SU-DHL-6 (cell line): ENCODE measurements around the gene DNASE1.

ENCODE experiments used
- H2AFZ ChIP-seq: fragments of 200-600 bp; sonication (generic); 2 replicates; pipeline ENCODE4 v1.6.1; 2014; ENCODE audit warnings: low read depth, mild to moderate bottlenecking, moderate library complexity, mixed read lengths, antibody characterized with exemption, low read length; ENCODE audit not compliant: severe bottlenecking
- H3F3A ChIP-seq: fragments of 200-600 bp; shearing (Covaris generic); 2 replicates; pipeline ENCODE4 v1.6.0; 2016; ENCODE audit warnings: antibody characterized with exemption, mild to moderate bottlenecking; ENCODE audit not compliant: insufficient read depth
- H3K27ac ChIP-seq: fragments of 200-600 bp; sonication (generic); 2 replicates; pipeline ENCODE4 v1.5.1; 2016; ENCODE audit warnings: low read depth, mild to moderate bottlenecking, low read length, moderate library complexity, mixed read lengths
- H3K27me3 ChIP-seq: fragments of 200-600 bp; sonication (generic), shearing (Covaris generic); 2 replicates; pipeline ENCODE4 v1.6.0; 2014; ENCODE audit warnings: mild to moderate bottlenecking, low read length
- H3K36me3 ChIP-seq: fragments of 200-600 bp; sonication (generic); 2 replicates; pipeline ENCODE4 v1.6.1; 2014; ENCODE audit warnings: mild to moderate bottlenecking, low read length, mixed read lengths
- H3K4me2 ChIP-seq: fragments of 300-600, 200-600 bp; shearing (Covaris generic), sonication (generic); 2 replicates; pipeline ENCODE4 v1.6.0; 2014; ENCODE audit warnings: low read length, low read depth, mild to moderate bottlenecking; ENCODE audit not compliant: poor library complexity, severe bottlenecking
- H3K4me3 ChIP-seq: fragments of 200-600 bp; sonication (generic); 2 replicates; pipeline ENCODE4 v1.5.1; 2014; ENCODE audit warnings: antibody characterized with exemption, low read length, mild to moderate bottlenecking, mixed read lengths; ENCODE audit not compliant: insufficient read depth, poor library complexity, severe bottlenecking
- H3K79me2 ChIP-seq: fragments of 200-600 bp; sonication (generic); 2 replicates; pipeline ENCODE4 v1.6.1; 2014; ENCODE audit warnings: mild to moderate bottlenecking, low read length, moderate library complexity; ENCODE audit not compliant: insufficient read depth
- H3K9ac ChIP-seq: fragments of 200-600 bp; sonication (generic); 2 replicates; pipeline ENCODE4 v1.7.0; 2014; ENCODE audit warnings: mild to moderate bottlenecking, low read length
- H3K9me2 ChIP-seq: fragments of 200-600 bp; sonication (generic); replicated peaks from 2 replicates; pipeline ENCODE4 v1.6.1; 2014; ENCODE audit warnings: low read length; ENCODE audit not compliant: insufficient read depth
- H3K9me3 ChIP-seq: fragments of 200-600 bp; sonication (generic); 2 replicates; pipeline ENCODE4 v1.6.1; 2014; ENCODE audit warnings: low read length, mixed read lengths; ENCODE audit not compliant: insufficient read depth
- H4K20me1 ChIP-seq: fragments of 200-600 bp; sonication (generic); 2 replicates; pipeline ENCODE4 v1.6.1; 2014; ENCODE audit warnings: low read depth, mild to moderate bottlenecking, antibody characterized with exemption, low read length, moderate library complexity, mixed read lengths
- EZH2phosphoT487 ChIP-seq: fragments of 200-600 bp; sonication (generic), shearing (Covaris generic); conservative IDR thresholded peaks from 2 replicates; pipeline ENCODE4 v1.6.1; 2018; ENCODE audit warnings: mild to moderate bottlenecking, antibody characterized with exemption, low read length, moderate library complexity, mixed read lengths
- TF ChIP-seq, protein P1 (sequence below): fragments of 200-600 bp; sonication (generic); IDR thresholded peaks from one replicate; pipeline ENCODE4 v1.5.1; 2017; ENCODE audit warnings: antibody characterized with exemption, mild to moderate bottlenecking, low read length, moderate library complexity; ENCODE audit not compliant: insufficient read depth, poor library complexity, severe bottlenecking

Gene DNASE1

DNA sequence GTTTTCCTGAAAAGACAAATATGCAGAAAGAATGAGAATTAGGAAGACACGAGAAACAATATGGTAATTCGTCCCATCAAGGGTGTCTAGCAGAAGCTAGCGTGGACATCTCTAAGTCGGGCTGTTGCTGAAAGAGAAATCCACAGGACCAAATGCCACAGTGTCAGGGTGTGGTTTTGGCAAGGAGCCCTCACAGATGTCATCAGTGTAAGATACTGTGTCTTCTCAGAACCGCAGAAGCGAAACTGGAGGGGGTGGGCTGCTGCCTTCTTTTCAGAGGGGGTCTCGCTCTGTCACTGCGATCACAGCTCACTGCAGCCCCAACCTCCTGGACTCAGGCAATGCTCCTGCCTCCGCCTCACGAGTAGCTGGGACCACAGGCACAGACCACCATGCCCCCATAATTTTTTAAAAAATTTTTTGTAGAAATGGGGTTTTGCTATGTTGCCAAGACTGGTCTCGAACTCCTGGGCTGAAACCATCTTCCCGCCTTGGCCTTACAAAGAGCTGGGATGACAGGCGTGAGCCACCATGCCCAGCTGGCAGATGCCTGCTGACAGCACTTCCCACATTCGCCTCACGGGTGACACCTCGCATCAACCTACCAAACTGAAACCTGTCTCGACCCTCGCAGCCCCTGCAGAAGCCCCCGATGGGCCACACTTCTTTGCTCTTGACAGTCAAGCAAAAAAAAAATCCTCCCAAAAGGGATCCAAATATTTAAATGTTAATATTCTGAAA, 36.7 kb downstream of the DNASE1 start:
- no peak for TF ChIP-seq EZH2phosphoT487
- TF ChIP-seq, protein P1, sequence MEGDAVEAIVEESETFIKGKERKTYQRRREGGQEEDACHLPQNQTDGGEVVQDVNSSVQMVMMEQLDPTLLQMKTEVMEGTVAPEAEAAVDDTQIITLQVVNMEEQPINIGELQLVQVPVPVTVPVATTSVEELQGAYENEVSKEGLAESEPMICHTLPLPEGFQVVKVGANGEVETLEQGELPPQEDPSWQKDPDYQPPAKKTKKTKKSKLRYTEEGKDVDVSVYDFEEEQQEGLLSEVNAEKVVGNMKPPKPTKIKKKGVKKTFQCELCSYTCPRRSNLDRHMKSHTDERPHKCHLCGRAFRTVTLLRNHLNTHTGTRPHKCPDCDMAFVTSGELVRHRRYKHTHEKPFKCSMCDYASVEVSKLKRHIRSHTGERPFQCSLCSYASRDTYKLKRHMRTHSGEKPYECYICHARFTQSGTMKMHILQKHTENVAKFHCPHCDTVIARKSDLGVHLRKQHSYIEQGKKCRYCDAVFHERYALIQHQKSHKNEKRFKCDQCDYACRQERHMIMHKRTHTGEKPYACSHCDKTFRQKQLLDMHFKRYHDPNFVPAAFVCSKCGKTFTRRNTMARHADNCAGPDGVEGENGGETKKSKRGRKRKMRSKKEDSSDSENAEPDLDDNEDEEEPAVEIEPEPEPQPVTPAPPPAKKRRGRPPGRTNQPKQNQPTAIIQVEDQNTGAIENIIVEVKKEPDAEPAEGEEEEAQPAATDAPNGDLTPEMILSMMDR = no peak
- no peak overlapping the region for H2AFZ ChIP-seq
- H3F3A ChIP-seq = no peaks in the 10 kb centered on the region
- no peaks in the 10 kb centered on the region for H3K9me3 ChIP-seq
- H3K4me3 ChIP-seq = no peak overlapping the region
- H3K4me2 ChIP-seq = no peak overlapping the region
- no peaks in the 10 kb centered on the region for H3K27me3 ChIP-seq
- no peak overlapping the region for H3K27ac ChIP-seq
- H3K9ac ChIP-seq = no peak overlapping the region
- peaks cover 24% of the 10 kb centered on the region for H3K79me2 ChIP-seq
- H3K36me3 ChIP-seq = peaks cover 12% of the 10 kb centered on the region; the same call in 1 of the 2 replicates
- H4K20me1 ChIP-seq = no peaks in the 10 kb centered on the region
- H3K9me2 ChIP-seq = no peaks in the 10 kb centered on the region

DNA sequence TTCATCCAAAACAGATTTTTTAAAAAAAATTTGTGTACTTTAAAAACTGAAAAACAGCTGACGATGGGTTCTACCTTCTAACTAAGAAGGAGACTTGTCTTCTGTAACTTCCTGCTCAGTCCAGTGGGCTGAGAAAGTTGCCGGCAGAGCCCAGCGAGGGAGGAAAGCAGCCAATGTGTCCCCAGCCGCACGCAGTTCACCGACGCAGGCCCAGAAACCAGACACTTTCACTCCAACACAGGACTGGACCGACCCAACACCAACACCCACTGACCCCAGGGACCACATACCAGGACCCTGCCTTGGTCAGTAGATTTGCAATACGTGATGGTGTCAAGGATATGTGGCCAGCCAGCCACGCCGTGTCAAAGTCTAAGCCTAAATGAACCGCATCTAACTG, 37.3 kb downstream of the DNASE1 start:
- Histone ChIP-seq H3K9ac (no peak overlapping the region), H4K20me1 (no peaks in the 10 kb centered on the region)

DNA sequence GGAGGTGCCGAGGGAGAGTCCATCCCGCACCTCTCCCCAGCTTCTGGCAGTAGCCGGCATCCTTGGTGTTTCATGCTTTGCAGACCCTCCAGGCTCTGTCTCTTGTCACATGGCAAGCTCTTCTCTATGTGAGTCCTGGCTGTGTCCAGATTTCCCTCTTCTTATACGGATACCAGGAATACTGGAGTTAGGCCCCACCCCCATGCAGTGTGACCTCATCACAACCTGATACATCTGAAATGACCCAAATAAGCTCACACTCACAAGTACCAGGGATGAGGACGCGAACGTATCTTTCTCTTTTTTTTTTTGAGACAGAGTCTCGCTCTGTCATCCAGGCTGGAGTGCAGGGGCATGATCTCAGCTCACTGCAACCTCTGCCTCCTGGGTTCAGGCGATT, 39.6 kb downstream of the DNASE1 start:
- Histone ChIP-seq H2AFZ (no peak overlapping the region), H3K4me3 (no peak overlapping the region)

More for the DNA sequence above, 37.3 kb downstream of the DNASE1 start:
- H3K27ac ChIP-seq = no peak overlapping the region
- H3K9me3 ChIP-seq = no peaks in the 10 kb centered on the region
- peaks cover 30% of the 10 kb centered on the region for H3K79me2 ChIP-seq
- H2AFZ ChIP-seq = no peak overlapping the region
- TF ChIP-seq EZH2phosphoT487 = no peak
- peaks cover 12% of the 10 kb centered on the region; the same call in 1 of the 2 replicates for H3K36me3 ChIP-seq
- H3K4me3 ChIP-seq = no peak overlapping the region
- no peaks in the 10 kb centered on the region for H3K9me2 ChIP-seq
- no peaks in the 10 kb centered on the region for H3K27me3 ChIP-seq
- H3F3A ChIP-seq = no peaks in the 10 kb centered on the region
- no peak overlapping the region for H3K4me2 ChIP-seq

More for the DNA sequence above, 39.6 kb downstream of the DNASE1 start:
- Histone ChIP-seq H4K20me1 (no peaks in the 10 kb centered on the region), H3K27ac (no peak overlapping the region), H3K27me3 (no peaks in the 10 kb centered on the region), H3K9me2 (no peaks in the 10 kb centered on the region), H3K9me3 (no peaks in the 10 kb centered on the region), H3K36me3 (peaks cover 4% of the 10 kb centered on the region; the same call in 1 of the 2 replicates), H3K4me2 (no peak overlapping the region), H3K79me2 (peaks cover 50% of the 10 kb centered on the region), H3F3A (peaks cover 3% of the 10 kb centered on the region; the same call in 1 of the 2 replicates), H3K9ac (no peak overlapping the region)
- no peak for TF ChIP-seq EZH2phosphoT487
- TF ChIP-seq, protein P1 = no peak
